Gastroesophageal sphincter (tissue), 3 donors: ENCODE data around the gene ITM2C.

Experiments
- CTCF ChIP-seq, 4 experiments: fragments of 200-600 bp in 2 of 4; fragments of 450-650 bp in 2 of 4; sonication (generic) in 1 of 4; IDR thresholded peaks; one replicate each; pipeline ENCODE4 v1.5.1; 2017 to 2019; ENCODE audit warnings: antibody characterized with exemption in 4 of 4, mild to moderate bottlenecking in 2 of 4, moderate library complexity in 2 of 4
- POLR2A ChIP-seq, 2 donors: fragments of 450-650 bp; IDR thresholded peaks; one replicate each; pipeline ENCODE4 v1.6.1; 2017; ENCODE audit warnings: antibody characterized with exemption in 2 of 2, mild to moderate bottlenecking in 2 of 2, moderate library complexity in 1 of 2

- no peak for TF ChIP-seq CTCF (IDR thresholded peaks at IDR 0.05)
- TF ChIP-seq POLR2A (IDR thresholded peaks at IDR 0.05): no peak
These were observed 35.4 kb upstream of the ITM2C start for GRCh38 chr2:230829293-230829692.
